ENCODE data around the gene RABGAP1L. TPM values are rescaled to one million over a fixed set of nuclear protein-coding genes. Genes with fewer than 3 reads are reported as not detected.
"Not testable (repeated sequence)": the region's sequence is repeated elsewhere in the genome, so short reads cannot be mapped to it uniquely, and the experiment has no call there.

RABGAP1L gene
- total RNA-seq, 1 donor, result 29.8 TPM

DNA sequence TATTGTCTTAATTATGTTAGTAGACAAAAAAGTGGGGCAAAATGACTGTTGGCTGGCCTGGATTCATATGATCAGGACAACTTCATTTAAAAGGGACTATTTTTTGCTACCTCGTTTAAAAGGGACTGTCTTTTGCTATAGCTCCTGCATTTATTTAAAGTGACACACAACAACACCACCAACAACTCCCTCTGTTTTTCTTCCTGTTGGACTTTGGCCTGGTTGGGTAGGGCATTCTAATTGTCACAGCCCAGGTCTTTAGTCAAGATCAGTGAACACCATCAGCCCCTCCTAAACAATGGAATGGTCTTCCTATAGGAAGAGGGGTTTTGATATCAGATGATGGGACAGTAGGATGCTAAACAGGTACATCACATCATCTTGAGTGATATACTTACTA lies 530.2 kb downstream of the RABGAP1L start:
- TF ChIP-seq, protein P1, sequence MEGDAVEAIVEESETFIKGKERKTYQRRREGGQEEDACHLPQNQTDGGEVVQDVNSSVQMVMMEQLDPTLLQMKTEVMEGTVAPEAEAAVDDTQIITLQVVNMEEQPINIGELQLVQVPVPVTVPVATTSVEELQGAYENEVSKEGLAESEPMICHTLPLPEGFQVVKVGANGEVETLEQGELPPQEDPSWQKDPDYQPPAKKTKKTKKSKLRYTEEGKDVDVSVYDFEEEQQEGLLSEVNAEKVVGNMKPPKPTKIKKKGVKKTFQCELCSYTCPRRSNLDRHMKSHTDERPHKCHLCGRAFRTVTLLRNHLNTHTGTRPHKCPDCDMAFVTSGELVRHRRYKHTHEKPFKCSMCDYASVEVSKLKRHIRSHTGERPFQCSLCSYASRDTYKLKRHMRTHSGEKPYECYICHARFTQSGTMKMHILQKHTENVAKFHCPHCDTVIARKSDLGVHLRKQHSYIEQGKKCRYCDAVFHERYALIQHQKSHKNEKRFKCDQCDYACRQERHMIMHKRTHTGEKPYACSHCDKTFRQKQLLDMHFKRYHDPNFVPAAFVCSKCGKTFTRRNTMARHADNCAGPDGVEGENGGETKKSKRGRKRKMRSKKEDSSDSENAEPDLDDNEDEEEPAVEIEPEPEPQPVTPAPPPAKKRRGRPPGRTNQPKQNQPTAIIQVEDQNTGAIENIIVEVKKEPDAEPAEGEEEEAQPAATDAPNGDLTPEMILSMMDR (IDR thresholded peaks at IDR 0.05; ENCODE audit: insufficient read depth, low read depth, low read length), result no peak
- H3K4me3 ChIP-seq (ENCODE audit: low read depth, low read length), result no peak overlapping the region
- no peak for DNase-seq (ENCODE audit: low read depth)

DNA sequence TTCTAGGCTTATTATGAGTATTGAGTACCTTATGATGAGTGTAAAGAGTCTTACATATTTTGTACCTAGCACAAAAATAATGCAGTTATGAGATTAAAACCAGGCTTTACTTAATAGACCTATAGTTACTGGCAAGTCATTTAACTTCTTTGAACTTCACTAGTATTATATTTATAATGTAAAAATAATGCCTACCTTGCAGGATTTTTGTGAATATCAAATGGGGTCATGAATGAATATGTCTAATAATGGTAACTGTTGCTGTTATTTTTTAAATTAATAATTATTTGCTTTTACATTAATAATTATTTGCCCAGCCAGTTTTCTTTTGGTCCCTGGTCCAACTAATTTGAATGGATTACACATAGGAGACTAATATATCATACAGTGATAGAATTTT lies 530.9 kb downstream of the RABGAP1L start:
- H3K4me3 ChIP-seq (ENCODE audit: low read depth, low read length), result no peak overlapping the region
- TF ChIP-seq, protein P1 (IDR thresholded peaks at IDR 0.05; ENCODE audit: insufficient read depth, low read depth, low read length), result no peak
- DNase-seq (ENCODE audit: low read depth), result no peak

DNA sequence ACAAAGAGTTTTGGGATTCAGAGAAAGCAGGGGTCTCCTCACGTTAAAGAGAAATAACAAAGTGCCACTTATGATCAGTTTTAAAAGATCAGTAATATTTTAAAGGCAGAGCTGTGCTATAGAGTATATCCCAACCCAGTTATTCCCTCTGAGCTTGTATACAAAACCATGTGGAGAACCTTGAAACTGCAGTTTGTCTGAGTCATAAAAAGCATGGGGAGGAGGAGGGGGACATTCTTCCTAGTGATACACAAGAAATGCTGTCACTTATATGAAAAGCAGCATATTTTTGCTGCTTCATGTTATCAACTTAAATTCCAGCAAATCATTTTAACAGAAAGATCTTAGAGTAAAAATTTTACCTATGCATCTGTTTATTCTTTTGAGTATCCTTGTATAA lies 533.0 kb downstream of the RABGAP1L start:
- peak; percentile 5 for DNase-seq (ENCODE audit: low read depth)
- no peak overlapping the region for H3K4me3 ChIP-seq (ENCODE audit: low read depth, low read length)
- TF ChIP-seq, protein P1 (IDR thresholded peaks at IDR 0.05; ENCODE audit: insufficient read depth, low read depth, low read length), result no peak

DNA sequence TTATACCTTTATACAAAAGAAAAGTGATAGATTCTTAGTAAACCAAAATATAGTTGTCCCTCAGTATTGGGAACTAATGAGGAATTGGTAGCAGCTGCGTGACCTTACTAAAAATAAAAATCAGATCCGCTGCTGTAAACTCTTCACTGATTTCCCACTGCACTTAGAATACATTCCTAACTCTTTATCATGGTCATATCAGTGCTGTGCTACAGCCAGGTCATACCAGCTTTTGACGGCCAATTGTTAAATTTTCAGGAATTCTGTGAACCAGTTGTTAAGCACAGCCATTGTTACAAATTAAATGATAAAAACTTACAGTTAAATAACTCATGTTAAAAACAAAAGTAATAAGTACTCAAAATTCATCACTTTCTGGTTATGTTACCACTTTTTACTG lies 533.8 kb downstream of the RABGAP1L start:
- no peak for DNase-seq (ENCODE audit: low read depth)
- TF ChIP-seq, protein P1 (IDR thresholded peaks at IDR 0.05; ENCODE audit: insufficient read depth, low read depth, low read length), result no peak

DNA sequence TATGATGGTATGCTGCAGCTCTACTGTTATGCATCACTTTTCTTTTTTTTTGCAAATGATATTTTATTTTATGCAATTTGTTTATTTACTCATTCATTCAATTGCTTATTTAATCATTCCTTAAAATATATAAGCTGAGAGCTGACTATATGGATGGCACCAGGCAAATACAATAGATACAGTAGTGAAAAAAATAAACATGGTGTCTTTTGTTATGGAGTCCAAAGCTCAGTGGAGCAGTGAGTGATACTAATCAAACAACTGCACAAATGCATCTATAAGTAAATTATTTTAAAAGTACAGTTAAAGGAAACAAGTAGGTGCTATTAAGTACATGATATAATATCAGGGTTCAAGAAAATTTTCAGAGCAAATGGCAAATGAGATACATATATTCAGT lies 534.2 kb downstream of the RABGAP1L start:
- H3K4me3 ChIP-seq (ENCODE audit: low read depth, low read length); DNase-seq (ENCODE audit: low read depth): not testable (repeated sequence)

More for the DNA sequence above, 533.8 kb downstream of the RABGAP1L start:
- H3K4me3 ChIP-seq (ENCODE audit: low read depth, low read length), result no peak overlapping the region

DNA sequence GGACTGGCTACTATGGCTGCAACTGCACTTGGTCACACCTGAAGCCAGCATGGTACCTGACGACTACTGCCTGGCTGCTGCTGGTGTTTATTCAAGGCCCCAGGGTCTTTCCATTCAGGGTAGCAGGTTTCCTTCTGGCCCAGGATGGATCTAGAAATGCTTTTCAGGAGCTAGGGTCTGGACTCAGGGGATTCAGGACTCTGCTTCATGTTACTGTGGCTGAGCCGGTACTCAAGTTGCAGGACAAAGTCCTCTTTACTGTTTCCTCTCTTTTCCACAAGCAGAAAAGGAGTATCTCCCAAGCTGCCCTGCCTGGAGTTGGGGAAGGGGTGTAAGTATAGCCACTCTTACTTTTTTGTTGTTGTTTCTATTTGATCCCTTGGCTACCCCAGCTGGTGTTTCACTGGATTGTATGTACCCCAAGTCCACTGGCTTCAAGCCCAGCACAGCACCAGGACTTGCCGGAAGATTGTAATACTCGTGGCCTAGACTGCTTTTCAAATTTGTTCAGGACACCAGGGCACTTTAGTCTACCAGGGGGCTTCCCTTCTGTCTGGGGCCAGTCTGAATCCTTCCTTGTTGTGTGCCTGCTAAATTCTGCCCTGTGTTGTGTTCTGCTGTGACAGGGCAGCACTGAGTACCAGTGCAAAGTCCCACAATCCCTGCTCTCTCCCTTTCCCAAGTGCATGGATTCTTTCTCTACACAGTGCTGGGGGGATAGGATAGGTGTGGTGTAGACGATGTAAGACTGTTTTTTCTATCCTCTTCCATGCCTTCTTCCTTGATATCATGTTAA lies 536.9 kb downstream of the RABGAP1L start:
- DNase-seq (ENCODE audit: low read depth), result no peak
- H3K4me3 ChIP-seq (ENCODE audit: low read depth, low read length), result no peak overlapping the region
- TF ChIP-seq, protein P1 (IDR thresholded peaks at IDR 0.05; ENCODE audit: insufficient read depth, low read depth, low read length), result no peak

DNA sequence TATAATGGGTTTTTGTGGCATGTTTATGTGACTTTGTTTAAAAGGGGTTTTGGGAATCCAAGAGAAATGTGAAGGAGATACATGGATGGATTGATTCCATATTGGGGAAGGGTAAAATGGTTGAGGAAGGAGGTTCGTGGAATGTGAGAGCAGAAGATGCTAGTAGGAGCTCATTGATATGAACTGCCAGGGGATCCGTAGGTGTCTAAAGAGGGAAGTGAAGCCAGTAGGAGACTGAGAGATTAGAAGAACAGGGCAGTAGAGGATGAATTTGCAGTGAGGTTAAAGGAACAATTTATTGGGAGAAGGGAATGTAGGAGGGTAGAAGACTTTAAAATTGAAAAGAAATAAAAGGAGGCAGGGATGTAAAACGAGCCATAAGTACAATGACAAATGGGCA lies 541.0 kb downstream of the RABGAP1L start:
- DNase-seq (ENCODE audit: low read depth), result no peak
- TF ChIP-seq, protein P1 (IDR thresholded peaks at IDR 0.05; ENCODE audit: insufficient read depth, low read depth, low read length), result no peak
- H3K4me3 ChIP-seq (ENCODE audit: low read depth, low read length), result no peak overlapping the region
